NCI-H2029 (cell line): Measurements from ENCODE around the gene B4GALT5.
"Not testable (repeated sequence)": the region's sequence is repeated elsewhere in the genome, so short reads cannot be mapped to it uniquely, and the experiment has no call there.

ENCODE experiments used
- DNase-seq: peaks from one replicate; lab custom pipeline; 2025; lab: John Stamatoyannopoulos, UW

The B4GALT5 gene

DNA sequence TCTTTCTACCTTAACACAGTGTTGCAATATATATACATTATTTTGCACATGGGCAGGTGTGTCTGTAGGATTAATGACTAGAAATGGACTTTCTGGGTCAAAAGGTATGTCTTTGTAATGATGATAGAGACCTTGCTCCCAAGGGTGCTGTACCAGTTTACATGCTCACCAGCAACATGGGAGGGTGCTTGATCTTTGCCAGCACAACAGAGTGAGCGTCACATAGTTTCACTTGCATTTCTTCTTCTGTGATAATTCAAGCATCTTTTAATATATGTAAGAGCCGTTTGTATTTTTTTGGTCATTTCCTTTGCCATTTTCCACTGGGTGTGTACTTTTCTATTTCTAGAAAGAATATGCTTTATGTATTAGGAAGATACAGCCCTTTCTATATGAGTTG lies 23.6 kb upstream of the B4GALT5 start:
- no peak for DNase-seq

DNA sequence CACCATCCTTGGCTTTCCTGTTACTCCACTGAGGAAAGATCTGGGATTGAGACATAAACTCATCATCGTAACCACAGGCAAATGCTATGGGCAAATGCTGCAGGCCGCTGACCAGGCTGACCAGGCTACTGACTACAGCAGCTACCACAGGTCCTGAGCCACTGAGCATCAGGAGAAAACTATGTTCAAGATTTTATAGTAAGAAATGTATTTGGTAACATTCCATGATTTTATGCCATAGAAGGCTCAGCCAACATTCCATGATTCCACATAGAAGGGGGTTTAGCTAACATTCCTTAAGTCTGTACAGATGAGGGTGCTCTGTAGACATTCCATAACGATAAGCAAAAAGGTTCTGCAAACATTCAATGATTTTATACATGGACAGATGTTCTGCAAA lies 16.1 kb upstream of the B4GALT5 start:
- DNase-seq = no peak

DNA sequence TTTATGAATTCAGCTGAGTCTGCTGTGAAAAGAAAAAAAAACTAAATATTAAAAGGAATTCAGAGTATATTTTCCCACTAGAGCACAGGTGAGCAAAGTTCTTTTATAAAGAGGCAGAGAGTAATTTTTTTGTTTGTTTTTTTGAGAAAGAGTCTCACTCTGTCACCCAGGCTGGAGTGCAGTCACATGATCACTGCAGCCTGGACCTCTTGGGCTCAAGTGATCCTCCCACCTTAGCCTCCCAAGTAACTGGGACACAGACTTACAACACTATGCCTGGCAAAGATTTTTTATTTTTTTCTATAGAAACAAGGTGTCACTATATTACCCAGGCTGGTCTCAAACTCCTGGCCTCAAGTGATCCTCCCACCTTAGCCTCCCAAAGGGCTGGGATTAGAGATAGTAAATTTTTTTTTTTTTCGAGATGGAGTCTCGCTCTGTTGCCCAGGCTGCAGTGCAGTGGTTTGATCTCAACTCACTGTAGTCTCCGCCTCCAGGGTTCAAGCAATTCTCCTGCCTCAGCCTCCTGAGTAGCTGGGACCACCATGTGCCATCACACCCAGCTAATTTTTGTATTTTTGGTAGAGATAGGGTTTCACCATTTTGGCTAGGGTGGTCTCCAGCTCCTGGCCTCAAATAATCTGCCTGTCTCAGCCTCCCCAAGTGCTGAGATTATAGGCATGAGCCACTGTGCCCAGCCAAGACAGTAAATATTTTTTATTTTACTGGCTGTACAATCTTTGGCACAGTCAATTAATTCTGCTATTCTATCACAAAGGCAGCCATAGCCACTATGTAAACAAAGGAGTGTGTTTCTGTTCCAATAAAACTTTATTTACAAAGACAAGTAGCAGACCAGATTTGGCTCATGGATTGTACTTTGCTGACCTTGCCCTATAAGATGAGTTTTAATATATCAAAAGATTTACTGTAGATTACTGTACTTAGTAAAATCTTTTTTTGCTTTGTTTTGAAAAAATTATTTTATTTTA lies 14.5 kb upstream of the B4GALT5 start:
- peak; percentile 27 for DNase-seq

DNA sequence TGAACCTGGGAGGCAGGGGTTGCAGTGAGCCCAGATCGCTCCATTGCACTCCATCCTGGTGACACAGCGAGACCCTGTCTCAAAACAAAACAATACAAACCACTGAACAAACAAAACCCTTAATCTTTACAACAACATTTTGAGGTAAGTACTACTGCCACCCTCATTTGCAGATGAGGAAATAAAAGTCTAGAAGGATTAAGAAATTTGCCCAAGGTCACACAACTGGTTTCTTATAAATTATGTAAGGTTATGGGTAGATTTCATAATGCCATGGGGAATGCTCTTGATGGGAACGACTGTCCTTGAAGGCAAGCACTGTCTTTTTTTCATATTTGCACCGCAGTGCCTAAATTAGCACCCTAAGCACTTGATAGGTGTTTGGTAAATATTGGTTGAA lies 13.8 kb upstream of the B4GALT5 start:
- no peak for DNase-seq

DNA sequence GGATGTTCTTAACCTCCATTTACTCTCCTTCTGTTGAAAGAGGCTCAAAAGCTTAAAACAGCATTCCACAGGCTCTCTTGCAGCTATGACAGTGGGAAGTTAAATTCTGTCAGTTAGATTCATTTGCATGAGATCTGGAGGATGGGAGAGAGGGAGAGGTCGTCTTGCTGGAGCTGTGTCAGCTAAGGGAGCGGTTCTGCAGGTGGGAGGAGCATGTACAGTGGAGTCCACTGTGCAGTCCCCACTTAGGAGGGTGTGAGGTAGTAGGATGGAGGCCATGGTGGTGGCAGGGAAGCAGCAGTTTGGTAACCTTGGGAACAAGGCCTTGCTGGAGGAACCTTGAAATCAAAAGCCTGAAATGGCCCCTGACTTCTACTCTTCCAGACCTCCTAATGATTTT lies 12.0 kb upstream of the B4GALT5 start:
- no peak for DNase-seq

DNA sequence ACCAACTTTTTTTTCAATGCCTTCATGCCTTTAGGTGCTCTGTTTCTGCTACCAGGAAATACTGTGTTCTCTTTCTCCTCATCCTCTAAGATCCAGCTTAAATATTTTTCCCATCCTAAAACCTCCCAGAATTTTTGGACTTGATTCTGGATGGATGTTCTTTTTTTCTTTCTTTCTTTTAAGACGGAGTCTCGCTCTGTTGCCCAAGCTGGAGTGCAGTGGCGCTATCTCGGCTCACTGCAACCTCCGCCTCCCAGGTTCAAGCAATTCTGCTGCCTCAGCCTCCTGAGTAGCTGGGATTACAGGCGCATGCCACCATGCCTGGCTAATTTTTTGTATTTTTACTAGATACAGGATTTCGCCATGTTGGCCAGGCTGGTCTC lies 11.5 kb upstream of the B4GALT5 start:
- not testable (repeated sequence) for DNase-seq

DNA sequence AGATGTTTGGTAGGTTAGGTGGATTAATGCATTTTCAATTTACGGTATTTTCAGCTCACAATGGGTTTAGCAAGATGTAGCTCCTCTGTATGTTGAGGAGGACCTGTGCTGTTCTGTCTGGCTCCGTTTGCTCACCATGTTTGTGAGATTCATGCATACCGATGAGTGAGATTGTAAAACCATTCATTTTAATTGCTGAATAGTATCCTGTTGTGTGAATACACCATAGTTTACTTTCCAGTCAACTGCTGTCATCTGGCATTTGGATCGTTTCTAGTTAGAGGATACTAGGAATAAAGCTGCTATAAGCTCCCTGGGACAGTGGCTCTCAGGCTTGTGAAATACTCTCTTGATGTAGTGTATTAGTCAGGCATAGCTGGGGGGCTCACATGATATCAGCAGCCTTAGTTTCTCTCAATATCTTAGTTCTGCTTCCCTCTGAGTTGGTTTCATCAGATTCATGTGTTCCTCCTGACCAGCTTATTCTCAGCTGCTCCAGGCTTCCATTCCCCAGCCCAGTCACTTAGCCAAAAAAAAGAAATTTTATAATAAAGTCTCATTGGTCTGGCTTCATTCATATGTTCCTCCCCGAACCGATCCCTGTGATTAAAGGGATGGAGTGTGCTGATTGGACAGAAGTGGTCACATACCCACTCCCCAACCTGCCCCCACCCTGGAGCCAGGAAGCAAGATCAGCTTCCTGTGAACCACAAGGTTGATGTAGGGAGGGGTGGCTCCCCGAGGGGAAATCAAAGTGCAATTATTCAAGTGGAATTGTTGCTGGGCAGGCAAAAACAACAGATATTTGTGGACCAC lies 10.9 kb upstream of the B4GALT5 start:
- DNase-seq = no peak

DNA sequence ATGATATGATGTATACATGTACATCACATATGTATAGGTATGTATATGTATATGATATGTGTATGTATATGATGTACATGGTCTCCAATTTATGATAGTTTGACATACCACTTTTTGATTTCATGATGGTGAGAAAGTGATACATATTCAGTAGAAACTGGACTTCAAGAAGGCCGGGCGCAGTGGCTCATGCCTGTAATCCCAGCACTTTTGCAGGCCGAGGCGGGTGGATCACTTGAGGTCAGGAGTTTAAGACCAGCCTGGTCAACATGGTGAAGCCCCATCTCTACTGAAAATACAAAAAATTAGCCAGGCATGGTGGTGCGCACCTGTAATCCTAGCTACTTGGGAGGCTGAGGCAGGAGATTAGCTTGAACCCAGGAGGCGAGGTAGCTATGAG lies 10.1 kb upstream of the B4GALT5 start:
- DNase-seq = not testable (repeated sequence)

DNA sequence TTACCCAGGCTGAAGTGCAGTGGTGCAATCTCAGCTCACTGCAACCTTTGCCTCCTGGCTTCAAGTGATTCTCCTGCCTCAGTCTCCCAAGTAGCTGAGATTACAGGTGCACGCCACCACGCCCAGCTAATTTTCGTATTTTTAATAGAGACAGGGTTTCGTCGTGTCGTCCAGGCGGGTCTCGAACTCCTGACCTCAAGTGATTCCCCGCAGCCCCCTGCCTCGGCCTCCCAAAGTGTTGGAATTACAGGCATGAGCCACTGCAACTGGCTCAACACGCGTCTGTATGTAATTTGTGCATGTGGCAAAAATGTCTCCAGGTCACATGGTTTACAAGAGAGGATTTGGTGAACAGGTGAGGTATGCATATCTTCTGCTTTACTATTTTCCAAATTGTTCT lies 7.6 kb upstream of the B4GALT5 start:
- DNase-seq = not testable (repeated sequence)

DNA sequence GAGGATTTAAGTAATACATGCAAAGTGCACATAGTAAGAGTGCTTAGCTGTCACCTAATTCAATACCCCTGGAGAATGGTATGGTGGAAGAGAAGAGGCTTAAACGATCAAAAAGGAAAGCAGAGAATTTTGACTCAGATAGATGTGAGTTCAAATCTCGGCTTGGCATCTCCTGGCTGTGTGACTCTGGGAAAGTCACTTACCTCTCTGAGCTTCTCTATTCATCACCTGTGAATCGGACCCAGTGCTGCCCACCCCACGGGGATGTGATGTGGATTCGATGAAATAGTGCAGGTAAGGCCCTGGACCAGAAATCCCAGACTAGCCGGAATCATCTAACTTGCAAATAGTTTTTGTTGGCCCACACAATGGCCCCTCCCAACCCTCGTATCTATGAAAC lies 1.8 kb upstream of the B4GALT5 start:
- no peak for DNase-seq

DNA sequence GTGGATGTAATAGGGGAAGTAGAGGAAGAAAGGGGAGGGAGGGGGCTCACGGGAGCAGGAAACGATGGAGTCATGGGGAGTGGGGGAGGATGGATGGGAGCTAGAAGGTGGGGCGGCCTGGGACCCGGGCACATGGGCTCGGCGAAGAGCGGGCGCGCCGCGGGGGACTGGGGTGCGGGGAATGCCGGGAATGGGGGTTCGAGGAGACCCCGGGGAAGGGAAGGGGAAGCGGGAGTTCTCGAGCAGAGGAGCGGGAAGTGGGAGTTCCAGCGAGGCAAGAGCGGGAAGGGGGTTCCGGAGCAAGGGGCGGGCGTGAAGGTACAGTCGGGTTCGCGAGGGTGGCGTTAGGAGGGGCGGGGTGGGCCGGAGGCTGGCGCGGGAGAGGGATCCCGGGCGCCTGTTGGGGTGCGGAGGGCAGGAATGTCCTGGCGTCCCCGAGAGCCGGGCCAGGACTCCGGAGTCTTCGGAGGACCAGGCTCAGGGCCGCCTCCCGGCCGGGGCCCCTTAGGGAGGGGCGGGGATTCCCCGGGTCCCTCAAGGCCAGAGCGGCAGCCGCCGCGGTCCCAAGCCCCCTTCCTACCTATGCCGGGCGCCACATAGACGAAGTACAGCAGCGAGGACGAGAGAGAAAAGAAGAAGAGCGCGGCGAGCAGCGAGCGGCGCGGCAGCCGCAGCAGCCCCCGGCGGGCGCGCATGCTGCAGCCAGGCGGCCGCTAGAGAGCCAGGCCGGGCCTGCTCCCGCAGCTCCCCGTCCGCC lies 504 bp downstream of the B4GALT5 start:
- DNase-seq = no peak

DNA sequence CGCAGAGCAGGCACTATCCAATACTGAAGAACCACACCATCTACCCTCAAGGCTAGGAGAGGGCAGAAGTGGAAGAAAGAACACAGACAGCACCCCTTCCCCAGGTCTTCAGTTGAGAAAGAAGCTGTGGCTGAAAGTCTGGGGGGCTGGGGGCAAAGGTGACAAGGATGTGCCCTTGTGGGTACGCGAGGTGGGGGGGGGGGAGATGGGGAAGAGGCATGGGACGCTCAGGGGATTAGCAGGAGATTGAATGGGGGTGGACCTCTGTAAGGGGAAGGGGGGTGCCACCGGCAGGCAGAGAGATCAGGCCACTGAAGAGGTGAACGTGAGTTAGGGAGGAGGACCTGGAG lies 1.1 kb downstream of the B4GALT5 start:
- no peak for DNase-seq

DNA sequence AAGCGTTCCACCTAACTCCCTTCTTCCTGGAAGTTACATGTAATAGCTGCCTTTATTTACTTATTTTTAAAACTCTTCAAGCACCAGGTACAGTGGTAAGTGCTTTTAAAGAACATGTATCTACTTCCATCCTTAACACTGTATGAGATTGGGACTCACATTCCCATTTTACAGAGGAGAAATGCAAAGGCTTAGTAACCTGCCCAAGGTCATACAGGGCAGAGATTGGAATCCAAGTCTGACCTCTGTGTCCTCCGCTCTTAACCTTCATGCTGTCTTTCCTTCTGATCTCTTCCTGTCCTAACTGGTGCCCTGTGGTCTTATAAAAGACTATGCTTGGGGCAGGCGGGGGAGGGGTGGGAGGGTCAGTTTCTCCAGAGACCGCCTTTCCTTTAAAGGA lies 1.6 kb downstream of the B4GALT5 start:
- no peak for DNase-seq

DNA sequence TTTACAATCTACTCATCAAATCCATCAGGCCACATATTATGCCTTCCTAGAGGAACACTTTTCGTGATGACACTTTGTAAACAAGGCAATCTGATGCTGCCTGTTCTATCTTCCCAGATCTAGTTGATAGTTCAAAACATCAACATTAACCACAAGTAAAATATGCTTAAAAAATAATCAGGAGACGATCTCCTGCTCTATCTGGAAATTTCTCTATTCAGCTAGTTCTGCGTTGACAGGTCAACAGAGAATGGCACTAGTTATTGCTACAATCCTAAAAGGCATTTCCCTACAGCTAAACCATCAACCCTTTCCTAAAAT lies 2.1 kb downstream of the B4GALT5 start:
- no peak for DNase-seq

DNA sequence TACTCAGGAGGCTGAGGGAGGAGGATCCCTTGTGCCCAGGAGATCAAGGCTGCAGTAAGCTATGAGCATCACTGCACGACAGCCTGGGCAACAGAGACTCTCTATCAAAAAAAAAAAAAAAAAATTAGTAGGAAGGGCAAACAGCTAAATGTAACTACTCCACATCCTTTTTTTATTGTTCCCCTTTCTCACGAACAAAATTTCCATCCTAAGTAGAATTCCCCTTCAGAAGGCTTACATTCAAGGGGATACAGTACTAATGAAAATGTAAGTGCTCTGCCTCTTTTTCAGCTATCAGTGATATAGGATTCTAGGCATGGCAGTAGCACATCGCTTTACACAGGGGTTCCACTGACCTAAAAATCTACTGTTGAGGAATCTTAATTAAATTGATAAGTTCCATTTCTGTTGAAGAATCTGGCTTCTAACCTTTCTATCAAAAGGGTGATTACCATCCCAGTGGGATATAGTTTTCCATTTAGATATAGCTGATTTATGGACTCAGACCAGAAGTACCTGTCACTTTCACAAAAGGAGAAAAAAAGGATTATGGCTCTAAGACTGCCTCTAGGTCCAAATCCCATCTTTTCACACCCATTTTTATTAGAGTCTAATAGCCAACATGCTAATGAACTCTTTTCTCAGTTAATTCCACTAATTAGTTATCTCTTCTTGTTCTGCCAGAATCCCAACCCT lies 2.6 kb downstream of the B4GALT5 start:
- DNase-seq = no peak

DNA sequence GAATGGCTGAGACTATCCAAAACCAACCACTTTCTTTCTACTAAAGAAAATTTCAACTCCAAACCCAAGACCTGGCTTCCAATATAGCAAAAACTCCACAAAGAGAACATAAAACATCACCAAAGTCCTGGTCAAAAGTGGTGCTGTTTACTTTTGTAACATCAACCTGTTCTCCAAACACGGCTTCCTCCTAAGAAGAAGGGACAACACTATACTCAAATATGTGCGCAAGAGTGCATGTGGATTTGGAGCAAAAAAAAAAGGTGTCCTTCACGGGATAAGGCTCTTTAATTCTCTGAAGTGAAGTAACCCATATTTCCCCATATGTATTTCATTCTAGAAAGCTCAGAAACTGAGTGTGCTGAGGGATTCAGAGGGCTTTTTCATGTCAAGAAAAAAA lies 6.6 kb downstream of the B4GALT5 start:
- DNase-seq = no peak

DNA sequence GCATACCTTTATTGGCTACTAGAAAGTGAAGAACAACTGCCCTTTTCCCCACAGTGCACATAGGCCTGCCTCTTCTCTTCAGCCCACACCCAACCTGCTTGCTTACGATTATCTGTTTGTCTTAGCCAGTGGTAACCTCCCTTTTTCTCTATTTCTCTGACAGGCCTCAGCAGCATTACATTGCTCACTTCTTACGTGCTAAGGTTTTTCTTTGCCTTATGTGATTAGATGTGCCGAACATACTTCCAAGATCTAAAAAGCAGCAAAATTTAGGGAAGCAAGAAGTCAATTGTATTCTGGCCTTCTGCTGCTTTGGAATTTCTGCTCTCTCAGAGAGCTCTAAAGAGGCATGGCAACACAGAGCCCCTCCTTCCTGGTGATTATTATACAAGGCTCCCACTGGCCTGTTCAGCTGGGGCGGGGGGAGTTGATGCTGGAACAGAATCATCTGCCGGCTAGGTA lies 7.0 kb downstream of the B4GALT5 start:
- DNase-seq = no peak

DNA sequence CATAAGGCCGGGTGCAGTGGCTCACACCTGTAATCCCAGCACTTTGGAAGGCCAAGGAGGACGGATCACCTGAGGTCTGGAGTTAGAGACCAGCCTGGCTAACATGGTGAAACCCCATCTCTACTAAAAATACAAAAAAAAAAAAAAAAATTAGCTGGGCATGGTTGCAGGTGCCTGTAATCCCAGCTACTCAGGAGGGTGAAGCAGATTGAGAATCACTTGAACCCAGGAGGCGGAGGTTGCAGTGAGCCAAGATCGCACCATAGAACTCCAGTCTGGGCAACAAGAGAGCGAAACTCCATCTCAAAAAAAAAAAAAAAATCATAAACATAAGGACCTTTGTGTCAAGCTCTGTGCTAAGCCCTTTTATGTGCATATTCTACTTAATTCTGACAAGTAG lies 7.8 kb downstream of the B4GALT5 start:
- not testable (repeated sequence) for DNase-seq

DNA sequence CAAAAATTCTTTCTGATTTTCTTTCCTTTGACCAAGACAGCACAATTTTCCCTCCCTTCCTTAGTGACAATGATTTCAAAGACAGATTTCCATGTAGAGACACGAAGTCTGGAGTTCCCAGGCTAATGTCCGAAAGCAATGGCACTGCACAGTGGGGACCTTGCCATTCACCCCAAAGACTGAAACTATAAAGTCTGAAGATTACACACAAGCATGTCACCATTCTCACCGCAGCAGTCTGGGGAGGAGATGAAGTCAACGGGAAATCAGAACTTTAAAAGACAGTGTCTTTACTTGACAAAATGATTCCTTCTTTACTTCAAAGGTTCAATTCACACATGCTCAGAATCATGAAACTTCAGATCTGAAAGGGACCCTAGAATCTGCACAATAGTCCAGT lies 8.3 kb downstream of the B4GALT5 start:
- DNase-seq = no peak

DNA sequence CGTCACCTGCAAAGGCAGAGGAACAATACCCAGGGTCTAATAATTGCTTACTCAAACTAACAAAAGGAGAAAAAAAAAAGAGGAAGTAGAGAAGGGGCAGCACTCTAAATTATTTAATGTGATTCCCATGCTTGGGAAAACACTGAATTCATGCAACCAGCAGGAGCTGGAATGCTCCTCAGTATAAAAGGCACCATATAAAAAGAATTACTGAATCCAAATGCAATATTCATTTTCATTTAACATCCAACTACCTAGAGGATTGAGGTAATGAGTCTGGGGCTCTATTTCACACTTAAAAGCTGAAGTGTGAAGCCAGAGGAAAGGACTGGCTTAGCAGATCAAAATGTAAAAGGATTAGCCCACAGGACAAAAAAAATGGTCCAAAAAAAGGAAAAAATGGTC lies 8.7 kb downstream of the B4GALT5 start:
- no peak for DNase-seq

DNA sequence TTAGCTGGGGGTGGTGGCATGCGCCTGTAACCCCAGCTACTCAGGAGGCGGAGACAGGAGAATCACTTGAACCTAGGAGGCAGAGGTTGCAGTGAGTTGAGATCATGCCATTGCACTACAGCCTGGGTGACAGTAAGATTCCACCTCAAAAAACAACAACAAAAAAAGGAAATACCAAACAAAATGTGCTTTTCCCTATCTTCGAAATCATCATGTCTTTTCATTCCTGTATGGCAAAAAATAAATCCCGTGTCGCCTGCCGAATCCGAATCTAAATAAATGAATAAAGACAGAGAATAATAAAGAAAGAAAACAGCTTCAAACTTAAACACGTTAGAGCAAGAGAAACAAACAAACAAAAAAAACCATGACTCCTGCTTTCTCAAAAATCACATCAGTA lies 11.8 kb downstream of the B4GALT5 start:
- no peak for DNase-seq

DNA sequence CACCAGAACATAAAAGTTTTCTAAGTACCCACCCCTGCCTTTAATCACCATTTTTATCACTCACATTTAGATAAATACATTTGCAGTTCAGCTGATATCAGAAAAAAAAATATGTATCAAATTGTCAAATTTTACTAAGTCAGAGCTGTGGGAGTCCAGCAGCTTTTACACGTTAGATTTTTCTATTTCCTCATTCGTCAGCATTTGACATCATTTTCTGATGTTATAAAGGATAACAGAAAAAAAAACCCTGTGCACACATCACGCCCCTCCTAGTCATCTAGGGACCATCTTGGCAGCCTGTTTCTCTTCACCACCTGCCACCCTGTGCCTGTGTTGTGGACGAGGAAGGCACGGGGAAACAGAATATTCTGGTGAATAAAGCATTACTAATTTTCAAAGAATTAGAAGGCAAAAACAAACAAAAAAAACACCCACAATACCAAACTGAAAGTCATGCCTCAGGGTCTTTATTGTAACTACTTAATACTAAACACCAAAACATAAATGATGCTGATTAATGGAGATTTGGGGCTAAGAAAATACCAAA lies 12.4 kb downstream of the B4GALT5 start:
- DNase-seq = peak; percentile 38
